B cell (primary cell): ENCODE measurements around the gene TNFAIP8L1. TPM values are rescaled to one million over a fixed set of nuclear protein-coding genes. Genes with fewer than 3 reads are reported as not detected.

Source experiments
- ATAC-seq: fragments of 200-7000 bp; cut with Tn5 transposase; one replicate; pipeline ENCODE4 v1.10.0; 2021; ENCODE audit warnings: low read depth, mild to moderate bottlenecking, moderate number of reproducible peaks, moderate library complexity
- CTCF ChIA-PET: fragments of 350-600 bp; sonication (Branson Sonifier 250); formaldehyde crosslinking; loops from one replicate; lab custom pipeline; 2021; ENCODE audit warnings: antibody characterized with exemption, inconsistent platforms; lab: Charles Lee
- POLR2A ChIA-PET: fragments of 350-600 bp; sonication (Branson Sonifier 250); formaldehyde crosslinking; loops from one replicate; lab custom pipeline; 2021; ENCODE audit warnings: antibody characterized with exemption; lab: Charles Lee
- DNase-seq: peaks from one replicate; pipeline ENCODE4 v3.0.0; 2013
- H2AFZ ChIP-seq: 2 replicates; pipeline ENCODE4 v1.6.1; 2012; ENCODE audit warnings: mild to moderate bottlenecking, low read depth, low read length; ENCODE audit not compliant: insufficient read depth, poor library complexity, severe bottlenecking
- H3K27ac ChIP-seq, 2 donors: 1 replicate in 1 of 2; 2 replicates in 1 of 2; pipeline ENCODE4 v1.5.1; 2012 to 2013; ENCODE audit warnings: low read length in 2 of 2, mild to moderate bottlenecking in 2 of 2, moderate library complexity in 1 of 2
- H3K27me3 ChIP-seq, 4 experiments: fragments of 200-600 bp in 1 of 4; sonication (generic) in 1 of 4; replicated peaks in 1 of 4; 1 replicate in 2 of 4; 2 replicates in 2 of 4; pipeline versions ENCODE4 v1.6.1 to v1.7.0; 2013 to 2016; ENCODE audit warnings: low read length in 3 of 4, mild to moderate bottlenecking in 2 of 4, mixed read lengths in 1 of 4, moderate library complexity in 1 of 4; ENCODE audit not compliant: insufficient read depth in 4 of 4, control insufficient read depth in 3 of 4; ENCODE audit errors: control extremely low read depth in 1 of 4
- H3K36me3 ChIP-seq, 2 experiments: replicated peaks in 1 of 2; 1 replicate in 1 of 2; 2 replicates in 1 of 2; pipeline versions ENCODE4 v1.6.1 to v1.7.1; 2013; ENCODE audit warnings: low read length in 1 of 2; ENCODE audit not compliant: insufficient read depth in 2 of 2, control insufficient read depth in 1 of 2; ENCODE audit errors: control extremely low read depth in 1 of 2, extremely low read depth in 1 of 2
- H3K4me1 ChIP-seq, 2 donors: fragments of 200-600 bp in 1 of 2; sonication (generic) in 1 of 2; 1 replicate in 1 of 2; 2 replicates in 1 of 2; pipeline versions ENCODE4 v1.5.1 to v1.6.1; 2013 to 2017; ENCODE audit warnings: low read length in 2 of 2; ENCODE audit not compliant: control insufficient read depth in 2 of 2, insufficient read depth in 2 of 2
- H3K4me2 ChIP-seq: replicated peaks from 2 replicates; pipeline ENCODE3; 2012; ENCODE audit warnings: mild to moderate bottlenecking, low read depth, low read length; ENCODE audit not compliant: poor library complexity, severe bottlenecking
- H3K4me3 ChIP-seq, 5 experiments: fragments of 200-600 bp in 1 of 5; sonication (generic) in 1 of 5; 1 replicate in 3 of 5; 2 replicates in 2 of 5; pipeline versions ENCODE4 v1.5.1 to v1.7.0; 2011 to 2016; ENCODE audit warnings: low read length in 4 of 5, mild to moderate bottlenecking in 4 of 5, low read depth in 2 of 5, control low read depth in 1 of 5, moderate library complexity in 1 of 5; ENCODE audit not compliant: insufficient read depth in 1 of 5; ENCODE audit errors: control extremely low read depth in 1 of 5, extremely low read depth in 1 of 5
- H3K79me2 ChIP-seq: fragments of 200-600 bp; sonication (generic); one replicate; pipeline ENCODE4 v1.6.0; 2016; ENCODE audit warnings: low read length; ENCODE audit not compliant: control insufficient read depth, insufficient read depth
- H3K9ac ChIP-seq: fragments of 200-600 bp; sonication (generic); 2 replicates; pipeline ENCODE4 v1.6.1; 2017; ENCODE audit warnings: mild to moderate bottlenecking, low read length, moderate library complexity
- H3K9me3 ChIP-seq, 3 donors: one replicate each; pipeline versions ENCODE4 v1.6.1 to v1.7.1; 2013; ENCODE audit warnings: low read length in 2 of 3; ENCODE audit not compliant: control insufficient read depth in 2 of 3, insufficient read depth in 1 of 3; ENCODE audit errors: control extremely low read depth in 1 of 3
- H4K20me1 ChIP-seq: 2 replicates; pipeline ENCODE4 v1.6.0; 2012; ENCODE audit warnings: mild to moderate bottlenecking, low read length; ENCODE audit not compliant: insufficient read depth, control insufficient read depth, poor library complexity, severe bottlenecking
- H3K27ac Mint-ChIP-seq: one replicate; pipeline ENCODE4 v1.8.0; 2021; ENCODE audit warnings: mixed read lengths
- H3K27me3 Mint-ChIP-seq: one replicate; pipeline ENCODE4 v1.8.0; 2021; ENCODE audit warnings: mixed read lengths
- H3K4me1 Mint-ChIP-seq: one replicate; pipeline ENCODE4 v1.8.0; 2021; ENCODE audit warnings: mixed read lengths
- H3K4me3 Mint-ChIP-seq: one replicate; pipeline ENCODE4 v1.8.0; 2021; ENCODE audit warnings: mixed read lengths
- H3K9me3 Mint-ChIP-seq: one replicate; pipeline ENCODE4 v1.8.0; 2022; ENCODE audit warnings: mixed read lengths; ENCODE audit not compliant: insufficient read depth
- CTCF ChIP-seq: fragments of 200-600 bp; IDR thresholded peaks from one replicate; pipeline ENCODE4 v1.8.0; 2022; ENCODE audit warnings: antibody characterized with exemption, mild to moderate bottlenecking
- EZH2 ChIP-seq: IDR thresholded peaks from 2 replicates; pipeline ENCODE4 v1.6.1; 2012; ENCODE audit warnings: borderline replicate concordance, low read depth, mild to moderate bottlenecking, moderate library complexity, low read length; ENCODE audit not compliant: insufficient read depth, poor library complexity, severe bottlenecking
- WGBS: methylation state at CpG from one replicate; pipeline ENCODE4 v1.1.5; 2013; ENCODE audit warnings: missing lambda C conversion rate; ENCODE audit not compliant: insufficient coverage; 5-methylcytosine and 5-hydroxymethylcytosine counted together
- intact Hi-C: fragments of 100-400 bp; cut with micrococcal nuclease; formaldehyde crosslinking; loops from one replicate; pipeline ENCODE4 v1.10.0; 2022
- polyA plus RNA-seq: library from polyadenylated mRNA; depleted of rRNA; stranded (reverse); fragments of >200 nt; gene quantifications from 2 replicates; pipeline ENCODE4 v1.2.3, GENCODE V29; 2012
- total RNA-seq, 2 donors: library from RNA; stranded (reverse); fragments of 120-200 nt in 1 of 2; gene quantifications; 1 replicate in 1 of 2; 2 replicates in 1 of 2; pipeline versions ENCODE4 v1.2.3 to v1.2.4, GENCODE V29; 2013 to 2022

TNFAIP8L1 gene
- total and polyA plus RNA-seq, 2 donors (not counting 1 experiment from before 2014, with no cell fraction given), result 9.1 to 20.9 TPM

DNA sequence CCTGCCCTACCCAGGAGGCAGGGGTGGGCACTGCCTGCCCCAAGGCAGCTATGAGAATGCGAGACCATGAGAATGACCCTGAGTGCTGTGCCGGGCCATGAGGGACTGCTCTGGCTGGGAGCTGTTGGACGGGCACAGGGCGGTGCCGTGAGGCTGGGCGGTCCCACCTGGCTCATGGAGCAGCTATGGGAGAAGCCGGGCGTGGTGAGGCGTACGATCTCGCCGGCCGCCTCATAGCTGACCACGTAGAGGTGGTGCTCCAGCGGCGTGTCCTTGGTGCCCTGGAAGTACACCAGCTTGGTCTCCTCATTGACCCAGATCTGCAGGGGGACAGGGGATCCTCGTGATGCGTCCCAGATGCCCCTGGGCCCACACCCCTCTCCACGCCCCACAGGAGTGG, 50.1 kb downstream of the TNFAIP8L1 start:
- no peaks in the 10 kb centered on the region for H3K4me1 ChIP-seq
- no peak overlapping the region for H3K27ac ChIP-seq
- no peak overlapping the region for H2AFZ ChIP-seq
- ATAC-seq, result no peak
- DNase-seq, result no peak
- Mint-ChIP-seq H3K27ac (no peak overlapping the region), H3K4me3 (no peak overlapping the region), H3K4me1 (no peaks in the 10 kb centered on the region), H3K27me3 (no peaks in the 10 kb centered on the region), H3K9me3 (no peaks in the 10 kb centered on the region)
- intact Hi-C loops, result no loop called here
- no peaks in the 10 kb centered on the region for H3K79me2 ChIP-seq
- no peak overlapping the region for H3K9ac ChIP-seq
- peaks cover 0 to 89% of the 10 kb centered on the region in 2 experiments for H3K36me3 ChIP-seq
- no peaks in the 10 kb centered on the region for H4K20me1 ChIP-seq
- no peak for TF ChIP-seq EZH2
- no peak for TF ChIP-seq CTCF
- no peak overlapping the region for H3K4me2 ChIP-seq
- H3K4me3 ChIP-seq, result no peak overlapping the region
- H3K27me3 ChIP-seq, result no peaks in the 10 kb centered on the region
- CTCF ChIA-PET, result no interaction called here
- H3K9me3 ChIP-seq, result no peaks in the 10 kb centered on the region
- 97% methylated on average over 19 of the region's 19 CpGs for WGBS
- POLR2A ChIA-PET, result no interaction called here

GRCh38 chr19:4690361-4690760, 51.0 kb downstream of the TNFAIP8L1 start:
- Histone ChIP-seq H4K20me1 (no peaks in the 10 kb centered on the region), H3K27ac (no peak overlapping the region), H3K27me3 (no peaks in the 10 kb centered on the region), H3K4me2 (no peak overlapping the region), H3K79me2 (no peaks in the 10 kb centered on the region), H3K4me3 (no peak overlapping the region), H3K4me1 (no peaks in the 10 kb centered on the region), H3K36me3 (peaks cover 0 to 88% of the 10 kb centered on the region in 2 experiments), H3K9me3 (no peaks in the 10 kb centered on the region), H3K9ac (no peak overlapping the region), H2AFZ (no peak overlapping the region)
- Mint-ChIP-seq H3K27ac (no peak overlapping the region), H3K9me3 (no peaks in the 10 kb centered on the region), H3K4me1 (no peaks in the 10 kb centered on the region), H3K27me3 (no peaks in the 10 kb centered on the region), H3K4me3 (no peak overlapping the region)
- ATAC-seq, result no peak
- TF ChIP-seq CTCF, result no peak
- TF ChIP-seq EZH2, result no peak
- ChIA-PET CTCF (no interaction called here), POLR2A (no interaction called here)
- 91% methylated on average over 13 of the region's 13 CpGs for WGBS
- intact Hi-C loops, result no loop called here
- DNase-seq, result no peak
